Stimulated activated naive CD8-positive, alpha-beta T cell treated with anti-CD3 and anti-CD28 coated beads, Interleukin-15, Interleukin-2, amounts not matched to agents 100 U/mL and 50 U/mL, for 24 hours (primary cell): Measurements from ENCODE around the gene ANKUB1.

Experiments used
- ATAC-seq: fragments of 150-1000 bp; cut with Tn5 transposase; one replicate; pipeline ENCODE4 v1.10.0; 2021
- DNase-seq: peaks from one replicate; pipeline ENCODE4 v3.0.0; 2021

The ANKUB1 gene

GRCh38 chr3:149809699-149810098 lies 17.3 kb upstream of the ANKUB1 start:
- no peak for DNase-seq
- ATAC-seq = no peak

DNA sequence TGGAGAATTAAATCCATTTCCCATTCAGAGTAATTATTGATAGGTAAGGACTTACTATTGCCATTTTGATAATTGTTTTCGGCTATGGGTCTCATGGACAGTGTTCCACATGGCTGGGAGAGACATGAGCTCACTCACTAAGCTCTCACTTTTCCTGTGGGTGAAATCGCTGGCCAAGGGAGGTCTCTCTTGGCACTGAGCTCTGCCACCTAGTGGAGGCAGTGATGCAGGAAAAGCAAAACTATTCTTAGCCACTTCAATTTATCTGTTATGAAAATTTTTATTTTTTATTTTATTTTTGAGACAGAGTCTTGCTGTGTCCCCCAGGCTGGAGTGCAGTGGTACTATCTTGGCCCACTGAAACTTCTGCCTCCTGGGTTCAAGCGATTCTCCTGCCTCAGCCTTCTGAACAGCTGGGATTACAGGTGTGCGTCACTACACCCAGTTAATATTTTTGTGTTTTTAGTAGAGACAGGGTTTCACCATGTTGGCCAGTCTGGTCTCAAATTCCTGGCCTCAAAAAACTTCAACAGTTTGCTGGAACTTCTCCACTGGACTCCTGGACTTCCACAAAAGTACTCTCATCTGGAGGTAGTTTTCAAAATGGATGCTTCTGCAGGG lies 16.0 kb upstream of the ANKUB1 start:
- DNase-seq (peak; percentile 70), ATAC-seq (no peak)

- no peak for ATAC-seq
- DNase-seq = no peak
These were observed 13.9 kb upstream of the ANKUB1 start for GRCh38 chr3:149806171-149806778.

GRCh38 chr3:149801639-149802038 lies 9.3 kb upstream of the ANKUB1 start:
- ATAC-seq = no peak
- no peak for DNase-seq

GRCh38 chr3:149801195-149801594 lies 8.8 kb upstream of the ANKUB1 start:
- DNase-seq = no peak
- no peak for ATAC-seq

GRCh38 chr3:149800693-149801092 lies 8.3 kb upstream of the ANKUB1 start:
- DNase-seq (no peak), ATAC-seq (no peak)

- no peak for ATAC-seq
- DNase-seq = no peak
These were observed 3.7 kb upstream of the ANKUB1 start for GRCh38 chr3:149796026-149796425.

GRCh38 chr3:149790698-149791097 lies 1.7 kb downstream of the ANKUB1 start:
- DNase-seq (no peak), ATAC-seq (no peak)

GRCh38 chr3:149790268-149790667 lies 2.1 kb downstream of the ANKUB1 start:
- no peak for ATAC-seq
- DNase-seq = no peak

- DNase-seq (no peak), ATAC-seq (no peak)
These were observed 8.2 kb downstream of the ANKUB1 start for GRCh38 chr3:149784064-149784704.

DNA sequence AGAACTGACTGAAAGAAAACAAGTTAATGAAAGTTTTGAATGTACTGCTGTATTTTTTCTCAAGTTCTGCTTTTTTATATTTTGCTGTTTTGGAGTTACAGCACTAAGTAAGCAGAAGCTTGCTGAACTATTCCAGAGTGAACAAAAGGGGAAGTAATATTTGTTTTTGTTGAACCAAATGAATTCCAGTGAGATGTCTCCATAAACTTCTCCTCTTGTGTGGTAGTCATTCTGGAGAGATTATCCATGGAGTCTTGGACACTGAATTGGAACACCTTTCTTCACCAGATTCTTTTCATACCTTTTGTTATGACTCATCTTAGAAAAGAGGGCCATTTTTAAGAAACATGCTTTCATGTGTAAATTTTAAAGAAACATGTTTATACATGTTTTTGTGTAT lies 8.8 kb downstream of the ANKUB1 start:
- ATAC-seq (no peak), DNase-seq (no peak)

GRCh38 chr3:149781741-149782140 lies 10.6 kb downstream of the ANKUB1 start:
- ATAC-seq (no peak), DNase-seq (no peak)

DNA sequence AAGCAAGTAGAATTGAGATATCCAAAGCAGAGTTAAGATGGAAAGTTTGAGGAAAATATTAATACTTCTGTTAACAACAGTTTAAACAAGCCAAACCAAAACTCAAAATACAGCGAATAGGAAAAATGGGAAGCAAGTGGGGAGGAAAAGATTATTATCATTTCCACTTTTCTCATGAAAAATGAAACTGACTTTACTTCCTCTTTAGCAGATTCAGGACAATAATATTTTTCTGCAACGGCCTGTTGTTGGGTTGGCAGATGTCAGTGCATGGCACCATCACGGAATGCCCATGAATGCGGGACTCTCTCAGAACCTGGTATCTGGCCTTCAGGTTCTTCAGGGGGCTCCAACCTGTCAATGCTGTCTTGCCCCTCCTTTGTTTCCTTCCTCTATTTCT lies 11.1 kb downstream of the ANKUB1 start:
- ATAC-seq = no peak
- DNase-seq = no peak

DNA sequence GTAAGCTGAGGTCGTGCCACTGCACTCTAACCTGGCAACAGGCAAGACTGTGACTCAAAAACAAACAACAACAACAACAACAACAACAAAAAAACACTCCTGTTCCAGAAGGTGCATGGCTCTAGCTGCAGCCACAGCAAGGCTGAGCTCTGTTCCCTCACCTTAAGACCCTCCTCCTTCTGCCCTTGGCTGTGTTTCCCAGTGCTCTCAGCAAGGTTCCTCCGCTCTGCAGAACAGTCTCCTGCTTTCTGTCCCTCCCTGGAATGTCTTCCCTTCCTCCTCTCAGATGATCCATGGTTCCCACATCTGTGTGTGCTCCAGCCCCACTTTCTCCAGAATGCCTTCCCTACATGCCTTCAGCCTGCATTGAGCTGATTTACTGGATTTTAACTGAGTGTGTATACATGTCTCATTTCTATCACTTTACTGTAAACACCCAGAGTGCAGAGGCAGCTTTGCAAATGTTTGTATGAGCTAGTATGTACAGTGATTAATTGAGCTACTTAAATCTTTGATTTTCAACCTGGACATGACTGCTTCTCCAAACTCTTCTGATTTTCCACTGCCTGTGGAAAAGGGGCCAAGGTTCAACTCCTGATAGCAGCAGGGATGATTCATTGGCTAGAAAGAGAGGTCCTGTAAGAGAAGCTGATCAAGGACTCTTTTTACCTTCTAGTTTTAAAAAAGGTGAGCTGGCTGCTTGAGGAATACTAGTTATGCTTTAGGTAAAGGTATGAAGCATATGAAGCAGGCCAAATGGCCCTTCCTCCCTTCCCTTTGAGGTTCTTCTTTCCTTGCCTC lies 14.7 kb downstream of the ANKUB1 start:
- no peak for DNase-seq

GRCh38 chr3:149776170-149776569 lies 16.2 kb downstream of the ANKUB1 start:
- ATAC-seq (no peak), DNase-seq (no peak)

More for the DNA sequence above, 14.7 kb downstream of the ANKUB1 start:
- ATAC-seq = no peak

GRCh38 chr3:149772861-149773260 lies 19.5 kb downstream of the ANKUB1 start:
- ATAC-seq = no peak
- DNase-seq = no peak

GRCh38 chr3:149771652-149772271 lies 20.6 kb downstream of the ANKUB1 start:
- DNase-seq (peak; percentile 60), ATAC-seq (no peak)

DNA sequence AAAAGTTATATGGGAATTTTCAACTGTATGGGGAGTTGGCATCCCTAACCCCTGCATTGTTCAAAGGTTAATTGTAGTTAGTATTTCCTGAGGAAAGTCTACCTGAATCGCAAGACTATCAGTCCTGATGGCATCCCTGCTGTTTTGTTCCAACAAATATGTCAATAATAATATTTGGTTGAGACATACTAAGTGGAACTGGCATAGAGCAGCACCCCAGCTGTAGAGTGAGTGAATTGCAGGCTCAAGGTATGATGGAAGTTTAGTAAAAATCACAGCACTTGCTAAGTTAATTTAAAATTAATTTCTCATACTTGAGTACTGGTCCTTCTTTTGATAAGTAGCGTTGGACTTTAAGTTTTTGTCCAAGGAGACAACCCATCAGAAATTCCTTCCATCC lies 22.1 kb downstream of the ANKUB1 start:
- no peak for DNase-seq
- ATAC-seq = no peak

GRCh38 chr3:149768704-149769103 lies 23.6 kb downstream of the ANKUB1 start:
- no peak for ATAC-seq
- no peak for DNase-seq

DNA sequence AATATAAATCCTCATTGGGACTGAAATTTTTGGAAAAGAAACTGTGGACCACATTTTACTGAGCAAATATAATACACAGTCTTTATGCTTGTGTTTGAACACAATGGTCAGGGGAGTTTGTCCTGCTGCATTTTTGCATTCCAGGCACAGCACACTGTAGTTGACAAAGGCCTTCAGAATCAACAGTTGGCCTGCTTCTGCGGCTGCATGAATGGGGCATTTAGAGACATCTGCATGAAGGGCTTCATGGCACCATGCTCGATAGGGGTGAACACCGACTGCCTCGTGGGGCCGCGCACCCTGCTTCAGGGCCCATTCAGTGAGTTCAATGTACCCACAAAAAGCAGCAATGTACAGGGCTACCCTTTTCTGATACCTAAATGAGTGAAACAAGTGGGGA lies 24.6 kb downstream of the ANKUB1 start:
- DNase-seq (no peak), ATAC-seq (no peak)

- ATAC-seq (no peak), DNase-seq (no peak)
These were observed 26.5 kb downstream of the ANKUB1 start for GRCh38 chr3:149765762-149766334.

DNA sequence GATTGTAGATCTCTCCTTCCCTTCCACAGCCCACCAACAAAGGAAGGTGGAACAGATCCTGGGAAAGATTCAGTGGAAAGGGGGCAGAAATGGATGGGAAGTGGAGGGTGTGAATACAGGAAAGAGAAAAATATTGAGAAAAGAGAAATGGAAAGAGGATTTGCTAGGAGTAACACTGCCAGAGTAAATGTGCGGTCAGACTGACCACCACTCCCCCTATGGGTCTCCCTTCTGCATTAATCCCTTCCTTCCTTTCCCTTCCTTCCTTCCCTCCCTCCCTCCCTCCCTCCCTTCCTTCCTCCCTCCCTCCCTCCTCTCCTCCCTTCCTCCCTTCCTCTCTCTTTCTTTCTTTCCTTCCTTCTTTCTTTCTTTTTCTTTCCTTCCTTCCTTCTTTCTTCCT lies 28.1 kb downstream of the ANKUB1 start:
- DNase-seq (no peak), ATAC-seq (no peak)
